KMS-11 (cell line): ENCODE data around the gene SPIRE2.

ENCODE experiments used
- H2AFZ ChIP-seq: fragments of 200-600 bp; sonication (generic); 2 replicates; pipeline ENCODE4 v1.6.1; 2016; ENCODE audit warnings: antibody characterized with exemption, mixed run types, low read depth
- H3K27ac ChIP-seq: fragments of 200-600 bp; sonication (generic); 2 replicates; pipeline ENCODE4 v1.6.1; 2016; ENCODE audit warnings: mild to moderate bottlenecking, mixed run types
- H3K27me3 ChIP-seq: fragments of 200-600 bp; sonication (generic); 2 replicates; pipeline ENCODE4 v1.6.1; 2017; ENCODE audit warnings: mild to moderate bottlenecking, low read depth, mixed run types, moderate library complexity; ENCODE audit not compliant: insufficient read depth
- H3K36me3 ChIP-seq: fragments of 200-600 bp; sonication (generic); 2 replicates; pipeline ENCODE4 v1.6.1; 2017; ENCODE audit warnings: mild to moderate bottlenecking, mixed run types; ENCODE audit not compliant: insufficient read depth
- H3K4me1 ChIP-seq: fragments of 200-600 bp; sonication (generic); 2 replicates; pipeline ENCODE4 v1.6.1; 2016; ENCODE audit warnings: mild to moderate bottlenecking, low read depth, mixed run types; ENCODE audit not compliant: poor library complexity, severe bottlenecking
- H3K4me2 ChIP-seq: fragments of 200-600 bp; sonication (generic); 2 replicates; pipeline ENCODE4 v1.7.0; 2016; ENCODE audit warnings: mild to moderate bottlenecking, mixed run types
- H3K4me3 ChIP-seq: fragments of 200-600 bp; sonication (generic); IDR thresholded peaks from 2 replicates; pipeline ENCODE4 v1.6.1; 2017; ENCODE audit warnings: low read depth, low read length, mixed read lengths; ENCODE audit not compliant: insufficient read depth
- H3K79me2 ChIP-seq: fragments of 200-600 bp; sonication (generic); 2 replicates; pipeline ENCODE4 v1.6.1; 2016; ENCODE audit warnings: low read depth, mixed run types; ENCODE audit not compliant: insufficient read depth
- H3K9ac ChIP-seq: fragments of 200-600 bp; sonication (generic); 2 replicates; pipeline ENCODE4 v1.6.1; 2016; ENCODE audit warnings: mild to moderate bottlenecking, mixed run types
- H4K20me1 ChIP-seq: fragments of 200-600 bp; sonication (generic); 2 replicates; pipeline ENCODE4 v1.6.1; 2016; ENCODE audit warnings: mild to moderate bottlenecking, mixed run types; ENCODE audit not compliant: insufficient read depth
- TF ChIP-seq, protein P1 (sequence below): fragments of 200-600 bp; sonication (generic); conservative IDR thresholded peaks from 2 replicates; pipeline ENCODE4 v1.6.1; 2017; ENCODE audit warnings: low read depth, mild to moderate bottlenecking, antibody characterized with exemption, low read length, moderate library complexity, mixed read lengths

SPIRE2 gene

GRCh38 chr16:89844739-89845339 is 16.6 kb downstream of the SPIRE2 start:
- no peaks in the 10 kb centered on the region for H3K36me3 ChIP-seq
- no peaks in the 10 kb centered on the region for H3K79me2 ChIP-seq
- no peak overlapping the region for H3K9ac ChIP-seq
- no peak overlapping the region; the same call in 1 of the 2 replicates for H2AFZ ChIP-seq
- peaks cover 10% of the 10 kb centered on the region for H3K4me1 ChIP-seq
- H3K27me3 ChIP-seq = no peaks in the 10 kb centered on the region; the same call in 1 of the 2 replicates
- TF ChIP-seq, protein P1, sequence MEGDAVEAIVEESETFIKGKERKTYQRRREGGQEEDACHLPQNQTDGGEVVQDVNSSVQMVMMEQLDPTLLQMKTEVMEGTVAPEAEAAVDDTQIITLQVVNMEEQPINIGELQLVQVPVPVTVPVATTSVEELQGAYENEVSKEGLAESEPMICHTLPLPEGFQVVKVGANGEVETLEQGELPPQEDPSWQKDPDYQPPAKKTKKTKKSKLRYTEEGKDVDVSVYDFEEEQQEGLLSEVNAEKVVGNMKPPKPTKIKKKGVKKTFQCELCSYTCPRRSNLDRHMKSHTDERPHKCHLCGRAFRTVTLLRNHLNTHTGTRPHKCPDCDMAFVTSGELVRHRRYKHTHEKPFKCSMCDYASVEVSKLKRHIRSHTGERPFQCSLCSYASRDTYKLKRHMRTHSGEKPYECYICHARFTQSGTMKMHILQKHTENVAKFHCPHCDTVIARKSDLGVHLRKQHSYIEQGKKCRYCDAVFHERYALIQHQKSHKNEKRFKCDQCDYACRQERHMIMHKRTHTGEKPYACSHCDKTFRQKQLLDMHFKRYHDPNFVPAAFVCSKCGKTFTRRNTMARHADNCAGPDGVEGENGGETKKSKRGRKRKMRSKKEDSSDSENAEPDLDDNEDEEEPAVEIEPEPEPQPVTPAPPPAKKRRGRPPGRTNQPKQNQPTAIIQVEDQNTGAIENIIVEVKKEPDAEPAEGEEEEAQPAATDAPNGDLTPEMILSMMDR = no peak
- no peak overlapping the region for H3K4me3 ChIP-seq
- H3K4me2 ChIP-seq = no peak overlapping the region
- H4K20me1 ChIP-seq = no peaks in the 10 kb centered on the region
- H3K27ac ChIP-seq = no peak overlapping the region

- Histone ChIP-seq H3K4me3 (no peak overlapping the region), H3K27ac (no peak overlapping the region), H3K4me2 (no peak overlapping the region), H3K4me1 (peaks cover 10% of the 10 kb centered on the region), H3K9ac (no peak overlapping the region), H2AFZ (no peak overlapping the region; the same call in 1 of the 2 replicates), H4K20me1 (no peaks in the 10 kb centered on the region), H3K27me3 (no peaks in the 10 kb centered on the region; the same call in 1 of the 2 replicates), H3K36me3 (no peaks in the 10 kb centered on the region), H3K79me2 (no peaks in the 10 kb centered on the region)
- TF ChIP-seq, protein P1 = no peak
Measured at GRCh38 chr16:89845417-89845816, 17.1 kb downstream of the SPIRE2 start.

- no peak overlapping the region for H3K4me3 ChIP-seq
- no peaks in the 10 kb centered on the region for H3K27me3 ChIP-seq
- H2AFZ ChIP-seq = no peak overlapping the region
- no peaks in the 10 kb centered on the region for H3K79me2 ChIP-seq
- no peak overlapping the region for H3K4me2 ChIP-seq
- TF ChIP-seq, protein P1 = no peak
- H3K9ac ChIP-seq = no peak overlapping the region
- H3K36me3 ChIP-seq = no peaks in the 10 kb centered on the region
- no peak overlapping the region for H3K27ac ChIP-seq
- H3K4me1 ChIP-seq = no peaks in the 10 kb centered on the region
- H4K20me1 ChIP-seq = no peaks in the 10 kb centered on the region
Measured at GRCh38 chr16:89847051-89847939, 19.0 kb downstream of the SPIRE2 start.

GRCh38 chr16:89847940-89848297 is 19.6 kb downstream of the SPIRE2 start:
- H3K4me2 ChIP-seq = no peak overlapping the region
- no peaks in the 10 kb centered on the region for H3K36me3 ChIP-seq
- H3K4me1 ChIP-seq = no peaks in the 10 kb centered on the region
- H4K20me1 ChIP-seq = no peaks in the 10 kb centered on the region
- H3K27me3 ChIP-seq = no peaks in the 10 kb centered on the region
- H2AFZ ChIP-seq = no peak overlapping the region
- no peak overlapping the region for H3K27ac ChIP-seq
- H3K9ac ChIP-seq = no peak overlapping the region
- no peak overlapping the region for H3K4me3 ChIP-seq
- no peaks in the 10 kb centered on the region for H3K79me2 ChIP-seq
- TF ChIP-seq, protein P1 = no peak
